Activated CD8-positive, alpha-beta memory T cell treated with anti-CD3 and anti-CD28 coated beads for 36 hours (primary cell): ENCODE data around the gene CBR3. TPM values are rescaled to one million over a fixed set of nuclear protein-coding genes. Genes with fewer than 3 reads are reported as not detected.
"Not testable (repeated sequence)": the region's sequence is repeated elsewhere in the genome, so short reads cannot be mapped to it uniquely, and the experiment has no call there.

Experiments used
- CTCF ChIA-PET: fragments of 350-600 bp; sonication (Branson Sonifier 250); formaldehyde crosslinking; loops from one replicate; lab custom pipeline; 2021; ENCODE audit warnings: antibody characterized with exemption; lab: Charles Lee
- POLR2A ChIA-PET: fragments of 350-600 bp; sonication (Branson Sonifier 250); formaldehyde crosslinking; loops from one replicate; lab custom pipeline; 2021; ENCODE audit warnings: antibody characterized with exemption; lab: Charles Lee
- total RNA-seq, 2 experiments: library from RNA; stranded (reverse); gene quantifications; one replicate each; pipeline ENCODE4 v1.2.3, GENCODE V29; 2021

CBR3 gene
- total RNA-seq, 2 experiments from 2014 or later, result 7.1 to 7.5 TPM

- ChIA-PET POLR2A (no interaction called here), CTCF (interaction anchor here (0.5 to 2.0 kb wide), 8 partner anchors 8 to 238 kb away, joined by 3 to 8 read pairs (median 4); no protein-coding TSS in a partner anchor)
These were observed 6.6 kb downstream of the CBR3 start for GRCh38 chr21:36141513-36141925.

GRCh38 chr21:36144233-36144632, 9.4 kb downstream of the CBR3 start:
- CTCF ChIA-PET, result interaction anchor here (1.2 kb wide), 1 partner anchor 66 kb away, joined by 3 read pairs; no protein-coding TSS in a partner anchor
- POLR2A ChIA-PET, result not testable (repeated sequence)

- POLR2A ChIA-PET, result no interaction called here
- CTCF ChIA-PET, result interaction anchor here (0.7 kb wide), 1 partner anchor 728 kb away, joined by 8 read pairs; no protein-coding TSS in a partner anchor
These were observed 10.4 kb downstream of the CBR3 start for GRCh38 chr21:36145259-36145658.

GRCh38 chr21:36147911-36148310, 13.0 kb downstream of the CBR3 start:
- ChIA-PET CTCF (no interaction called here), POLR2A (no interaction called here)

GRCh38 chr21:36148886-36149285, 14.0 kb downstream of the CBR3 start:
- POLR2A ChIA-PET, result no interaction called here
- CTCF ChIA-PET, result interaction anchor here (0.6 to 1.8 kb wide), 4 partner anchors 7 to 248 kb away, joined by 3 to 8 read pairs (median 5); no protein-coding TSS in a partner anchor

- CTCF ChIA-PET, result interaction anchor here (0.7 to 1.8 kb wide), 5 partner anchors 9 to 60 kb away, joined by 3 to 8 read pairs (median 4); no protein-coding TSS in a partner anchor
These were observed 15.2 kb downstream of the CBR3 start for GRCh38 chr21:36149788-36150711.

GRCh38 chr21:36155603-36156338, 20.9 kb downstream of the CBR3 start:
- POLR2A ChIA-PET, result interaction anchor here (0.6 to 1.0 kb wide), 4 partner anchors 18 to 164 kb away, joined by 3 to 5 read pairs (median 3); partner anchors contain the start of gene MORC3
- CTCF ChIA-PET, result interaction anchor here (1.0 to 1.4 kb wide), 2 partner anchors 47 to 164 kb away, joined by 3 to 4 read pairs; partner anchors contain the start of gene MORC3

More at GRCh38 chr21:36149788-36150711, 15.2 kb downstream of the CBR3 start:
- POLR2A ChIA-PET, result interaction anchor here (0.7 kb wide), 1 partner anchor 15 kb away, joined by 4 read pairs; the partner anchor contains the start of gene CBR3

- ChIA-PET POLR2A (interaction anchor here (0.7 to 1.0 kb wide), 3 partner anchors 17 to 165 kb away, joined by 3 to 5 read pairs (median 3); partner anchors contain the start of gene MORC3), CTCF (interaction anchor here (0.6 to 1.4 kb wide), 3 partner anchors 46 to 1641 kb away, joined by 3 to 5 read pairs (median 4); partner anchors contain the start of gene MORC3)
These were observed 21.5 kb downstream of the CBR3 start for GRCh38 chr21:36156339-36156814.

- POLR2A ChIA-PET, result interaction anchor here (0.6 to 1.0 kb wide), 3 partner anchors 163 to 195 kb away, joined by 3 to 5 read pairs (median 3); partner anchors contain the start of gene MORC3
- CTCF ChIA-PET, result interaction anchor here (0.6 kb wide), 1 partner anchor 1642 kb away, joined by 5 read pairs; no protein-coding TSS in a partner anchor
These were observed 22.2 kb downstream of the CBR3 start, which contains the start of gene DOP1B for GRCh38 chr21:36156815-36157670. TSS of gene DOP1B (plus strand) at chr21:36156824. CDS start at chr21:36164734, 7,910 bp downstream.

- ChIA-PET CTCF (no interaction called here), POLR2A (no interaction called here)
These were observed 24.6 kb downstream of the CBR3 start for GRCh38 chr21:36159356-36159921.

GRCh38 chr21:36160850-36161178, 25.9 kb downstream of the CBR3 start:
- POLR2A ChIA-PET, result interaction anchor here (0.8 kb wide), 1 partner anchor 13 kb away, joined by 10 read pairs; no protein-coding TSS in a partner anchor
- CTCF ChIA-PET, result no interaction called here

GRCh38 chr21:36162631-36163030, 27.8 kb downstream of the CBR3 start:
- CTCF ChIA-PET, result interaction anchor here (1.6 kb wide), 1 partner anchor 11 kb away, joined by 6 read pairs; no protein-coding TSS in a partner anchor
- POLR2A ChIA-PET, result no interaction called here

- ChIA-PET CTCF (interaction anchor here (1.6 kb wide), 1 partner anchor 10 kb away, joined by 6 read pairs; no protein-coding TSS in a partner anchor), POLR2A (interaction anchor here (0.7 kb wide), 1 partner anchor 156 kb away, joined by 5 read pairs; the partner anchor contains the start of gene MORC3)
These were observed 29.2 kb downstream of the CBR3 start for GRCh38 chr21:36163750-36164741.

- ChIA-PET POLR2A (no interaction called here), CTCF (no interaction called here)
These were observed 30.5 kb downstream of the CBR3 start for GRCh38 chr21:36165356-36165755.

- CTCF ChIA-PET, result no interaction called here
- POLR2A ChIA-PET, result no interaction called here
These were observed 31.8 kb downstream of the CBR3 start for GRCh38 chr21:36166705-36167104.

GRCh38 chr21:36167541-36167940, 32.7 kb downstream of the CBR3 start:
- POLR2A ChIA-PET, result no interaction called here

More at GRCh38 chr21:36167541-36167940, 32.7 kb downstream of the CBR3 start:
- CTCF ChIA-PET, result interaction anchor here (0.8 kb wide), 1 partner anchor 85 kb away, joined by 3 read pairs; no protein-coding TSS in a partner anchor
